HepG2 (cell line): ENCODE measurements around the gene HRC. TPM values are rescaled to one million over a fixed set of nuclear protein-coding genes. Genes with fewer than 3 reads are reported as not detected.

Experiments
- CREB3 ChIP-seq: sonication (generic); formaldehyde crosslinking; IDR thresholded peaks from 2 replicates; pipeline ENCODE4 v1.5.0; 2020; ENCODE audit warnings: missing genetic modification reagents
- DRAP1 ChIP-seq: IDR thresholded peaks from 2 replicates; pipeline ENCODE4 v1.6.1; 2016; ENCODE audit warnings: missing genetic modification reagents, missing compliant biosample characterization
- HDAC6 ChIP-seq: fragments of 200-600 bp; sonication (generic); IDR thresholded peaks from 2 replicates; pipeline ENCODE4 v1.7.0; 2017; ENCODE audit warnings: mild to moderate bottlenecking, antibody characterized with exemption, low read length, low read depth
- HINFP ChIP-seq: sonication (generic); formaldehyde crosslinking; IDR thresholded peaks from 2 replicates; pipeline ENCODE4 v1.4.0; 2020; ENCODE audit warnings: low read depth, mild to moderate bottlenecking, missing genetic modification reagents
- ISL2 ChIP-seq: sonication (generic); formaldehyde crosslinking; IDR thresholded peaks from 2 replicates; pipeline ENCODE4 v1.5.0; 2020; ENCODE audit warnings: missing genetic modification reagents
- NFKB2 ChIP-seq: sonication (generic); formaldehyde crosslinking; IDR thresholded peaks from 2 replicates; pipeline ENCODE4 v1.4.0; 2020; ENCODE audit warnings: missing genetic modification reagents, borderline replicate concordance
- NR0B2 ChIP-seq: sonication (generic); formaldehyde crosslinking; IDR thresholded peaks from 2 replicates; pipeline ENCODE4 v1.4.0; 2020; ENCODE audit warnings: mild to moderate bottlenecking, missing genetic modification reagents
- PRDM10 ChIP-seq: sonication (generic); formaldehyde crosslinking; IDR thresholded peaks from 2 replicates; pipeline ENCODE4 v1.4.0; 2020; ENCODE audit warnings: low read depth, missing genetic modification reagents
- RARG ChIP-seq: sonication (generic); formaldehyde crosslinking; IDR thresholded peaks from 2 replicates; pipeline ENCODE4 v1.4.0; 2020; ENCODE audit warnings: low read depth, mild to moderate bottlenecking, missing genetic modification reagents
- ZNF263 ChIP-seq: sonication (generic); formaldehyde crosslinking; IDR thresholded peaks from 2 replicates; pipeline ENCODE4 v1.4.0; 2020; ENCODE audit warnings: missing genetic modification reagents
- ZNF543 ChIP-seq: sonication (generic); formaldehyde crosslinking; IDR thresholded peaks from 2 replicates; pipeline ENCODE4 v1.4.0; 2020; ENCODE audit warnings: mild to moderate bottlenecking, missing genetic modification reagents
- ZNF598 ChIP-seq: sonication (generic); formaldehyde crosslinking; IDR thresholded peaks from 2 replicates; pipeline ENCODE4 v1.5.1; 2020; ENCODE audit warnings: mild to moderate bottlenecking, missing genetic modification reagents, borderline replicate concordance
- ZNF607 ChIP-seq: sonication (generic); formaldehyde crosslinking; IDR thresholded peaks from 2 replicates; pipeline ENCODE4 v1.5.1; 2020; ENCODE audit warnings: missing genetic modification reagents, mild to moderate bottlenecking, borderline replicate concordance
- ZNF615 ChIP-seq: sonication (generic); formaldehyde crosslinking; IDR thresholded peaks from 2 replicates; pipeline ENCODE4 v1.5.0; 2020; ENCODE audit warnings: mild to moderate bottlenecking, missing genetic modification reagents, borderline replicate concordance
- ZNF790 ChIP-seq: sonication (generic); formaldehyde crosslinking; IDR thresholded peaks from 2 replicates; pipeline ENCODE4 v1.8.0; 2022; ENCODE audit warnings: missing genetic modification reagents, mild to moderate bottlenecking, borderline replicate concordance
- polyA plus RNA-seq, 8 experiments: library from polyadenylated mRNA; depleted of rRNA in 3 of 8; stranded (reverse) in 7 of 8; unstranded in 1 of 8; fragments of >200 nt; fragmentation: Illumina TruSeq in 4 of 8; extraction: Trizol in 4 of 8; gene quantifications; 2 replicates each; pipeline versions ENCODE4 v1.2.1 to v1.2.3, GENCODE V29; 2011 to 2016; ENCODE audit warnings: low read depth in 4 of 8, missing spikeins in 1 of 8, mixed read lengths in 1 of 8; ENCODE audit not compliant: insufficient read depth in 1 of 8
- total RNA-seq, 5 experiments: library from RNA; depleted of rRNA; stranded (reverse); fragments of >200 nt; fragmentation: Illumina TruSeq; extraction: Trizol; gene quantifications; 2 replicates each; pipeline ENCODE4 v1.2.3, GENCODE V29; 2016; ENCODE audit warnings: low read depth in 1 of 5
- TF ChIP-seq, protein P1 (sequence below): sonication (generic); formaldehyde crosslinking; IDR thresholded peaks from 2 replicates; pipeline ENCODE4 v1.5.1; 2020; ENCODE audit warnings: missing genetic modification reagents, mild to moderate bottlenecking, borderline replicate concordance

HRC gene
- total and polyA plus RNA-seq, 2 of the 13 experiments (the other 11 are each of a cell fraction or from before 2014, with no cell fraction given) = 3.6 to 15.4 TPM

DNA sequence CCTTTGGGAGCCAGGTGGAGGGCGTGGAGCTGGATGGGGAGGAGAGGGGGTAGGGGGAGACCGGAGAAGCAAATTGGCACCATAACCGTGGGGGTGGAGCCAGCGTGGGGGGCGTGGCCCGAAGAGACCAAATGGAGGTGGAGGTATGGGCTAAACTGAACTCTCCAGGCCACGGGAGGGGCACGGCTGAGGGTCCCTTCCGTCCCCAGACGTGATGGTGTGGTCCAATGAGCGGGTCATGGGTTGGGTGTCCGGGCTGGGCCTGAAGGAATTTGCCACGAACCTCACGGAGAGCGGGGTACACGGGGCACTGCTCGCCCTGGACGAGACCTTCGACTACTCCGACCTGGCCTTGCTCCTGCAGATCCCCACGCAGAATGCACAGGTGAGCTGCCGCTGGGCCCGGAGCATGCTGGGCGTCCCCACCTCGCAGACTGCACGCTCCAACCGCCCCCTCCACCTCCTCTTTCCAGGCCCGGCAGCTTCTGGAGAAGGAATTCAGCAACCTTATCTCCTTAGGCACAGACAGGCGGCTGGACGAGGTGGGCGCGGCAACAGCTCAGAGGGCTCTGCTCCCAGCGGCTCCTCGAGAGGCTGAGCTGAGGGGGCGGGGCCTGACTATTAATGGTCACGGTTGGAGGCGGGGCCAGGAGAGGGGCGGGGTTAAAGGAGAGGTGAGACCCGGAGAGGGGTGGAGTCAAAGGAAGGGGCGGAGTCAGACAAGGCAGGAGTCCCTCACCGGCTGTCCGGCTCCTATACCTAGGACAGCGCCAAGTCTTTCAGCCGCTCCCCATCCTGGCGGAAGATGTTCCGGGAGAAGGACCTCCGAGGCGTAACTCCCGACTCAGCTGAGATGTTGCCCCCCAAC, 6.2 kb downstream of the HRC start (continued):
- TF ChIP-seq RARG = no peak
- TF ChIP-seq ZNF263 (CRISPR knock-in tag) = no peak
- TF ChIP-seq PRDM10 (CRISPR knock-in tag) = peak; percentile 24; the same call in 1 of the 2 replicates
- TF ChIP-seq ZNF543 (CRISPR knock-in tag) = no peak
- TF ChIP-seq HINFP (CRISPR knock-in tag) = no peak
- TF ChIP-seq ZNF790 = no peak
- TF ChIP-seq ZNF615 = no peak
- TF ChIP-seq ISL2 (CRISPR knock-in tag) = no peak
- TF ChIP-seq, protein P1, sequence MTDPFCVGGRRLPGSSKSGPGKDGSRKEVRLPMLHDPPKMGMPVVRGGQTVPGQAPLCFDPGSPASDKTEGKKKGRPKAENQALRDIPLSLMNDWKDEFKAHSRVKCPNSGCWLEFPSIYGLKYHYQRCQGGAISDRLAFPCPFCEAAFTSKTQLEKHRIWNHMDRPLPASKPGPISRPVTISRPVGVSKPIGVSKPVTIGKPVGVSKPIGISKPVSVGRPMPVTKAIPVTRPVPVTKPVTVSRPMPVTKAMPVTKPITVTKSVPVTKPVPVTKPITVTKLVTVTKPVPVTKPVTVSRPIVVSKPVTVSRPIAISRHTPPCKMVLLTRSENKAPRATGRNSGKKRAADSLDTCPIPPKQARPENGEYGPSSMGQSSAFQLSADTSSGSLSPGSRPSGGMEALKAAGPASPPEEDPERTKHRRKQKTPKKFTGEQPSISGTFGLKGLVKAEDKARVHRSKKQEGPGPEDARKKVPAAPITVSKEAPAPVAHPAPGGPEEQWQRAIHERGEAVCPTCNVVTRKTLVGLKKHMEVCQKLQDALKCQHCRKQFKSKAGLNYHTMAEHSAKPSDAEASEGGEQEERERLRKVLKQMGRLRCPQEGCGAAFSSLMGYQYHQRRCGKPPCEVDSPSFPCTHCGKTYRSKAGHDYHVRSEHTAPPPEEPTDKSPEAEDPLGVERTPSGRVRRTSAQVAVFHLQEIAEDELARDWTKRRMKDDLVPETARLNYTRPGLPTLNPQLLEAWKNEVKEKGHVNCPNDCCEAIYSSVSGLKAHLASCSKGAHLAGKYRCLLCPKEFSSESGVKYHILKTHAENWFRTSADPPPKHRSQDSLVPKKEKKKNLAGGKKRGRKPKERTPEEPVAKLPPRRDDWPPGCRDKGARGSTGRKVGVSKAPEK = no peak
- 0 out of 2 replicates have a peak, but pooled peaks have one; percentile 9 for TF ChIP-seq NR0B2 (CRISPR knock-in tag)
- 0 out of 2 replicates have a peak, but pooled peaks have one; percentile 54 for TF ChIP-seq ZNF607 (CRISPR knock-in tag)
- no peak for TF ChIP-seq CREB3 (CRISPR knock-in tag)
- TF ChIP-seq ZNF598 (CRISPR knock-in tag) = no peak
- TF ChIP-seq NFKB2 (CRISPR knock-in tag) = peak; percentile 48; the same call in 1 of the 2 replicates
- TF ChIP-seq HDAC6 = no peak
- peak; percentile 97 for TF ChIP-seq DRAP1 (CRISPR knock-in tag)
